WTC11 (cell line): ENCODE results near the gene ZBP1. TPM values are rescaled to one million over a fixed set of nuclear protein-coding genes. Genes with fewer than 3 reads are reported as not detected.

ENCODE experiments used
- ATAC-seq: fragments of 200-7000 bp; cut with Tn5 transposase; 2 replicates; pipeline ENCODE4 v1.10.0; 2021; ENCODE audit warnings: mild to moderate bottlenecking, moderate library complexity
- CTCF ChIA-PET: fragments of 300-600 bp; sonication (Branson Sonifier 250); formaldehyde crosslinking; loops from one replicate; lab custom pipeline; 2021; ENCODE audit warnings: antibody characterized with exemption; lab: Charles Lee
- POLR2A ChIA-PET: fragments of 350-600 bp; sonication (Branson Sonifier 250); formaldehyde crosslinking; loops from one replicate; lab custom pipeline; 2021; ENCODE audit warnings: antibody characterized with exemption; lab: Charles Lee
- DNase-seq: peaks from one replicate; pipeline ENCODE4 v3.0.0; 2021; ENCODE audit warnings: low spot score
- H3K27ac Mint-ChIP-seq: 2 replicates; pipeline ENCODE4 v1.8.0; 2021; ENCODE audit warnings: mixed read lengths
- H3K27me3 Mint-ChIP-seq: 2 replicates; pipeline ENCODE4 v1.8.0; 2021; ENCODE audit warnings: low read depth, mild to moderate bottlenecking, moderate library complexity, mixed read lengths
- H3K36me3 Mint-ChIP-seq: 2 replicates; pipeline ENCODE4 v1.8.0; 2021; ENCODE audit warnings: mixed read lengths
- H3K4me1 Mint-ChIP-seq: 2 replicates; pipeline ENCODE4 v1.8.0; 2022; ENCODE audit warnings: mixed read lengths
- H3K4me3 Mint-ChIP-seq: 2 replicates; pipeline ENCODE4 v1.8.0; 2021; ENCODE audit warnings: mild to moderate bottlenecking, moderate library complexity, mixed read lengths
- H3K9me3 Mint-ChIP-seq: 2 replicates; pipeline ENCODE4 v1.8.0; 2021; ENCODE audit warnings: mixed read lengths
- CREM ChIP-seq: sonication (generic); formaldehyde crosslinking; IDR thresholded peaks from 2 replicates; pipeline ENCODE4 v1.8.1; 2022; ENCODE audit warnings: mild to moderate bottlenecking, missing genetic modification reagents, moderate library complexity
- EMX1 ChIP-seq: fragments of 250-450 bp; sonication (Bioruptor Pico); IDR thresholded peaks from 2 replicates; pipeline ENCODE4 v1.8.0; 2021; ENCODE audit warnings: mild to moderate bottlenecking
- ESRRA ChIP-seq: sonication (generic); formaldehyde crosslinking; IDR thresholded peaks from 2 replicates; pipeline ENCODE4 v1.8.1; 2022; ENCODE audit warnings: mild to moderate bottlenecking, missing genetic modification reagents, borderline replicate concordance
- ETV6 ChIP-seq: sonication (generic); formaldehyde crosslinking; IDR thresholded peaks from 2 replicates; pipeline ENCODE4 v1.8.1; 2022; ENCODE audit warnings: mild to moderate bottlenecking, missing genetic modification reagents
- GTF2I ChIP-seq: fragments of 250-450 bp; sonication (Bioruptor Pico); conservative IDR thresholded peaks from 2 replicates; pipeline ENCODE4 v1.4.0; 2021; ENCODE audit warnings: mild to moderate bottlenecking
- HMGXB4 ChIP-seq: sonication (generic); formaldehyde crosslinking; IDR thresholded peaks from 2 replicates; pipeline ENCODE4 v1.8.1; 2023; ENCODE audit warnings: mild to moderate bottlenecking, moderate library complexity, missing genetic modification reagents
- JUN ChIP-seq: sonication (generic); formaldehyde crosslinking; IDR thresholded peaks from 2 replicates; pipeline ENCODE4 v1.8.0; 2023; ENCODE audit warnings: mild to moderate bottlenecking, missing genetic modification reagents
- NFYB ChIP-seq: sonication (generic); formaldehyde crosslinking; conservative IDR thresholded peaks from 2 replicates; pipeline ENCODE4 v1.8.0; 2022; ENCODE audit warnings: low read depth, missing genetic modification reagents
- PRDM15 ChIP-seq: sonication (generic); formaldehyde crosslinking; IDR thresholded peaks from 2 replicates; pipeline ENCODE4 v1.8.0; 2022; ENCODE audit warnings: missing genetic modification reagents
- PRRX2 ChIP-seq: fragments of 250-450 bp; sonication (Bioruptor Pico); IDR thresholded peaks from 2 replicates; pipeline ENCODE4 v1.8.0; 2021; ENCODE audit warnings: mild to moderate bottlenecking
- ZNF416 ChIP-seq: fragments of 250-450 bp; sonication (Bioruptor Pico); IDR thresholded peaks from 2 replicates; pipeline ENCODE4 v1.9.0; 2021; ENCODE audit warnings: mild to moderate bottlenecking, inconsistent platforms
- total RNA-seq: library from RNA; stranded (reverse); gene quantifications from 3 replicates; pipeline ENCODE4 v1.2.3, GENCODE V29; 2021
- TF ChIP-seq, protein P1 (sequence below): fragments of 250-450 bp; sonication (Bioruptor Pico); IDR thresholded peaks from 2 replicates; pipeline ENCODE4 v1.9.0; 2021; ENCODE audit warnings: mild to moderate bottlenecking
- TF ChIP-seq, protein P2 (sequence below): fragments of 250-450 bp; sonication (Bioruptor Pico); IDR thresholded peaks from 2 replicates; pipeline ENCODE4 v1.9.0; 2021; ENCODE audit warnings: mild to moderate bottlenecking
- TF ChIP-seq, protein P3 (sequence below): sonication (generic); formaldehyde crosslinking; IDR thresholded peaks from 2 replicates; pipeline ENCODE4 v1.8.0; 2022; ENCODE audit warnings: mild to moderate bottlenecking, missing genetic modification reagents
- TF ChIP-seq, protein P4 (sequence below): sonication (generic); formaldehyde crosslinking; conservative IDR thresholded peaks from 2 replicates; pipeline ENCODE4 v1.8.1; 2023; ENCODE audit warnings: mild to moderate bottlenecking, low read depth, missing genetic modification reagents, moderate library complexity

The ZBP1 gene
- total RNA-seq, 1 experiment from 2014 or later: not detected

GRCh38 chr20:57570145-57570850, 49.9 kb downstream of the ZBP1 start:
- CTCF ChIA-PET: interaction anchor here (1.0 kb wide), 1 partner anchor 43 kb away, joined by 4 read pairs; no protein-coding TSS in a partner anchor
- Mint-ChIP-seq H3K9me3 (no peaks in the 10 kb centered on the region), H3K27ac (no peak overlapping the region; the same call in 1 of the 2 replicates), H3K27me3 (peaks cover 4% of the 10 kb centered on the region), H3K4me3 (no peak overlapping the region), H3K36me3 (no peaks in the 10 kb centered on the region), H3K4me1 (peaks cover 33% of the 10 kb centered on the region)
- no peak for TF ChIP-seq EMX1
- TF ChIP-seq ETV6 (CRISPR knock-in tag): no peak
- TF ChIP-seq JUN: no peak
- TF ChIP-seq, protein P1, sequence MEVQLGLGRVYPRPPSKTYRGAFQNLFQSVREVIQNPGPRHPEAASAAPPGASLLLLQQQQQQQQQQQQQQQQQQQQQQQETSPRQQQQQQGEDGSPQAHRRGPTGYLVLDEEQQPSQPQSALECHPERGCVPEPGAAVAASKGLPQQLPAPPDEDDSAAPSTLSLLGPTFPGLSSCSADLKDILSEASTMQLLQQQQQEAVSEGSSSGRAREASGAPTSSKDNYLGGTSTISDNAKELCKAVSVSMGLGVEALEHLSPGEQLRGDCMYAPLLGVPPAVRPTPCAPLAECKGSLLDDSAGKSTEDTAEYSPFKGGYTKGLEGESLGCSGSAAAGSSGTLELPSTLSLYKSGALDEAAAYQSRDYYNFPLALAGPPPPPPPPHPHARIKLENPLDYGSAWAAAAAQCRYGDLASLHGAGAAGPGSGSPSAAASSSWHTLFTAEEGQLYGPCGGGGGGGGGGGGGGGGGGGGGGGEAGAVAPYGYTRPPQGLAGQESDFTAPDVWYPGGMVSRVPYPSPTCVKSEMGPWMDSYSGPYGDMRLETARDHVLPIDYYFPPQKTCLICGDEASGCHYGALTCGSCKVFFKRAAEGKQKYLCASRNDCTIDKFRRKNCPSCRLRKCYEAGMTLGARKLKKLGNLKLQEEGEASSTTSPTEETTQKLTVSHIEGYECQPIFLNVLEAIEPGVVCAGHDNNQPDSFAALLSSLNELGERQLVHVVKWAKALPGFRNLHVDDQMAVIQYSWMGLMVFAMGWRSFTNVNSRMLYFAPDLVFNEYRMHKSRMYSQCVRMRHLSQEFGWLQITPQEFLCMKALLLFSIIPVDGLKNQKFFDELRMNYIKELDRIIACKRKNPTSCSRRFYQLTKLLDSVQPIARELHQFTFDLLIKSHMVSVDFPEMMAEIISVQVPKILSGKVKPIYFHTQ (CRISPR knock-in tag): no peak
- no peak for TF ChIP-seq PRRX2
- no peak for TF ChIP-seq PRDM15 (CRISPR knock-in tag)
- no peak for TF ChIP-seq HMGXB4 (CRISPR knock-in tag)
- TF ChIP-seq NFYB (CRISPR knock-in tag): no peak
- TF ChIP-seq CREM (CRISPR knock-in tag): no peak
- TF ChIP-seq, protein P2, sequence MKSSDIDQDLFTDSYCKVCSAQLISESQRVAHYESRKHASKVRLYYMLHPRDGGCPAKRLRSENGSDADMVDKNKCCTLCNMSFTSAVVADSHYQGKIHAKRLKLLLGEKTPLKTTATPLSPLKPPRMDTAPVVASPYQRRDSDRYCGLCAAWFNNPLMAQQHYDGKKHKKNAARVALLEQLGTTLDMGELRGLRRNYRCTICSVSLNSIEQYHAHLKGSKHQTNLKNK: no peak
- TF ChIP-seq ESRRA: no peak
- no peak for TF ChIP-seq ZNF416 (CRISPR knock-in tag)
- TF ChIP-seq GTF2I (CRISPR knock-in tag): no peak
- TF ChIP-seq, protein P3, sequence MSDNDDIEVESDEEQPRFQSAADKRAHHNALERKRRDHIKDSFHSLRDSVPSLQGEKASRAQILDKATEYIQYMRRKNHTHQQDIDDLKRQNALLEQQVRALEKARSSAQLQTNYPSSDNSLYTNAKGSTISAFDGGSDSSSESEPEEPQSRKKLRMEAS (CRISPR knock-in tag): no peak
- TF ChIP-seq, protein P4, sequence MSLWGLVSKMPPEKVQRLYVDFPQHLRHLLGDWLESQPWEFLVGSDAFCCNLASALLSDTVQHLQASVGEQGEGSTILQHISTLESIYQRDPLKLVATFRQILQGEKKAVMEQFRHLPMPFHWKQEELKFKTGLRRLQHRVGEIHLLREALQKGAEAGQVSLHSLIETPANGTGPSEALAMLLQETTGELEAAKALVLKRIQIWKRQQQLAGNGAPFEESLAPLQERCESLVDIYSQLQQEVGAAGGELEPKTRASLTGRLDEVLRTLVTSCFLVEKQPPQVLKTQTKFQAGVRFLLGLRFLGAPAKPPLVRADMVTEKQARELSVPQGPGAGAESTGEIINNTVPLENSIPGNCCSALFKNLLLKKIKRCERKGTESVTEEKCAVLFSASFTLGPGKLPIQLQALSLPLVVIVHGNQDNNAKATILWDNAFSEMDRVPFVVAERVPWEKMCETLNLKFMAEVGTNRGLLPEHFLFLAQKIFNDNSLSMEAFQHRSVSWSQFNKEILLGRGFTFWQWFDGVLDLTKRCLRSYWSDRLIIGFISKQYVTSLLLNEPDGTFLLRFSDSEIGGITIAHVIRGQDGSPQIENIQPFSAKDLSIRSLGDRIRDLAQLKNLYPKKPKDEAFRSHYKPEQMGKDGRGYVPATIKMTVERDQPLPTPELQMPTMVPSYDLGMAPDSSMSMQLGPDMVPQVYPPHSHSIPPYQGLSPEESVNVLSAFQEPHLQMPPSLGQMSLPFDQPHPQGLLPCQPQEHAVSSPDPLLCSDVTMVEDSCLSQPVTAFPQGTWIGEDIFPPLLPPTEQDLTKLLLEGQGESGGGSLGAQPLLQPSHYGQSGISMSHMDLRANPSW: no peak
- DNase-seq: no peak
- POLR2A ChIA-PET: no interaction called here
- no peak for ATAC-seq
